H9 (cell line): ENCODE measurements around the gene LRG1. TPM values are rescaled to one million over a fixed set of nuclear protein-coding genes. Genes with fewer than 3 reads are reported as not detected.

Source experiments
- DNase-seq: peaks from one replicate; pipeline ENCODE4 v3.0.0-alpha.2; 2017
- H2AFZ ChIP-seq: one replicate; pipeline ENCODE4 v1.6.1; 2013; ENCODE audit warnings: mild to moderate bottlenecking, low read length, control low read depth, moderate library complexity
- H2AK5ac ChIP-seq: 2 replicates; pipeline ENCODE4 v1.6.1; 2013; ENCODE audit warnings: low read length, control low read depth, mixed read lengths; ENCODE audit not compliant: insufficient read length
- H2BK120ac ChIP-seq: one replicate; pipeline ENCODE4 v1.6.1; 2013; ENCODE audit warnings: low read depth, mild to moderate bottlenecking, low read length, control low read depth, inconsistent platforms; ENCODE audit not compliant: poor library complexity, severe bottlenecking
- H2BK12ac ChIP-seq: 2 replicates; pipeline ENCODE4 v1.6.1; 2013; ENCODE audit warnings: low read length, control low read depth, mixed read lengths, low read depth; ENCODE audit not compliant: insufficient read length
- H2BK15ac ChIP-seq: 2 replicates; pipeline ENCODE4 v1.6.1; 2013; ENCODE audit warnings: low read depth, low read length, control low read depth
- H2BK20ac ChIP-seq: one replicate; pipeline ENCODE4 v1.6.1; 2013; ENCODE audit warnings: low read depth, mild to moderate bottlenecking, low read length, control low read depth, inconsistent platforms; ENCODE audit not compliant: poor library complexity, severe bottlenecking
- H2BK5ac ChIP-seq: 2 replicates; pipeline ENCODE4 v1.6.1; 2013; ENCODE audit warnings: low read length, control low read depth, mixed read lengths; ENCODE audit not compliant: insufficient read length
- H3K14ac ChIP-seq: 2 replicates; pipeline ENCODE4 v1.6.1; 2013; ENCODE audit warnings: low read length, control low read depth; ENCODE audit not compliant: insufficient read depth
- H3K18ac ChIP-seq: 2 replicates; pipeline ENCODE4 v1.6.1; 2013; ENCODE audit warnings: low read depth, mild to moderate bottlenecking, mixed read lengths, low read length, control low read depth; ENCODE audit not compliant: insufficient read length
- H3K23ac ChIP-seq: 2 replicates; pipeline ENCODE4 v1.6.1; 2013; ENCODE audit warnings: low read length, control low read depth, mixed read lengths, low read depth; ENCODE audit not compliant: insufficient read length
- H3K23me2 ChIP-seq: 2 replicates; pipeline ENCODE4 v1.6.1; 2013; ENCODE audit warnings: low read depth, mild to moderate bottlenecking, mixed read lengths, low read length, control low read depth; ENCODE audit not compliant: insufficient read length, poor library complexity, severe bottlenecking
- H3K27ac ChIP-seq: 2 replicates; pipeline ENCODE4 v1.5.1; 2013; ENCODE audit warnings: low read length, control low read depth, mixed read lengths, low read depth; ENCODE audit not compliant: insufficient read length
- H3K27me3 ChIP-seq: 2 replicates; pipeline ENCODE4 v1.6.1; 2013; ENCODE audit warnings: low read length, control low read depth, inconsistent platforms; ENCODE audit not compliant: insufficient read depth
- H3K4ac ChIP-seq: 2 replicates; pipeline ENCODE4 v1.6.1; 2013; ENCODE audit warnings: low read depth, mild to moderate bottlenecking, control low read depth, inconsistent platforms, low read length, moderate library complexity
- H3K4me1 ChIP-seq: 2 replicates; pipeline ENCODE4 v1.6.1; 2013; ENCODE audit warnings: low read length, control low read depth, inconsistent platforms; ENCODE audit not compliant: insufficient read depth
- H3K4me2 ChIP-seq: 2 replicates; pipeline ENCODE4 v1.6.1; 2013; ENCODE audit warnings: low read length, control low read depth, mixed read lengths; ENCODE audit not compliant: insufficient read length, insufficient read depth
- H3K56ac ChIP-seq: 2 replicates; pipeline ENCODE4 v1.6.1; 2013; ENCODE audit warnings: low read depth, mild to moderate bottlenecking, mixed read lengths, low read length, control low read depth; ENCODE audit not compliant: insufficient read length
- H3K79me1 ChIP-seq: 2 replicates; pipeline ENCODE4 v1.6.1; 2013; ENCODE audit warnings: low read depth, mild to moderate bottlenecking, moderate library complexity, low read length, control low read depth, inconsistent platforms; ENCODE audit not compliant: insufficient read depth, poor library complexity, severe bottlenecking
- H3K79me2 ChIP-seq: 2 replicates; pipeline ENCODE4 v1.6.1; 2013; ENCODE audit warnings: low read length, control low read depth, inconsistent platforms; ENCODE audit not compliant: insufficient read depth
- H3K9ac ChIP-seq: 2 replicates; pipeline ENCODE4 v1.6.1; 2013; ENCODE audit warnings: low read length, control low read depth, mixed read lengths; ENCODE audit not compliant: insufficient read length; ENCODE audit errors: extremely low read depth
- H3K9me3 ChIP-seq: one replicate; pipeline ENCODE4 v1.6.1; 2013; ENCODE audit warnings: low read depth, low read length, inconsistent platforms; ENCODE audit not compliant: control insufficient read depth
- H3T11ph ChIP-seq: one replicate; pipeline ENCODE4 v1.6.1; 2013; ENCODE audit warnings: mild to moderate bottlenecking, low read length, control low read depth, inconsistent platforms
- H4K20me1 ChIP-seq: one replicate; pipeline ENCODE4 v1.6.1; 2013; ENCODE audit not compliant: control insufficient read depth, insufficient read length, insufficient read depth
- H4K5ac ChIP-seq: 2 replicates; pipeline ENCODE4 v1.6.1; 2013; ENCODE audit warnings: low read depth, mild to moderate bottlenecking, mixed read lengths, low read length, control low read depth; ENCODE audit not compliant: insufficient read length
- H4K8ac ChIP-seq: replicated peaks from 2 replicates; pipeline ENCODE4 v1.6.1; 2013; ENCODE audit warnings: low read length, control low read depth, mixed read lengths, low read depth; ENCODE audit not compliant: insufficient read length
- H4K91ac ChIP-seq: 2 replicates; pipeline ENCODE4 v1.6.1; 2013; ENCODE audit warnings: low read depth, mild to moderate bottlenecking, moderate library complexity, mixed read lengths, low read length, control low read depth; ENCODE audit not compliant: insufficient read length
- H3K27ac Mint-ChIP-seq, 3 experiments: 2 replicates in 2 of 3; 3 replicates in 1 of 3; pipeline ENCODE4 v1.8.0; 2020 to 2021; ENCODE audit warnings: mixed read lengths in 3 of 3, mild to moderate bottlenecking in 1 of 3, moderate library complexity in 1 of 3
- H3K27me3 Mint-ChIP-seq: 2 replicates; pipeline ENCODE4 v1.8.0; 2021; ENCODE audit warnings: low read depth, mild to moderate bottlenecking, moderate library complexity, mixed read lengths
- H3K36me3 Mint-ChIP-seq, 3 experiments: 2 replicates in 2 of 3; 3 replicates in 1 of 3; pipeline ENCODE4 v1.8.0; 2020 to 2021; ENCODE audit warnings: low read depth in 3 of 3, mixed read lengths in 3 of 3; ENCODE audit not compliant: insufficient read depth in 1 of 3
- H3K4me1 Mint-ChIP-seq, 2 experiments: 2 replicates each; pipeline ENCODE4 v1.8.0; 2020; ENCODE audit warnings: mixed read lengths in 2 of 2
- H3K4me3 Mint-ChIP-seq, 2 experiments: 2 replicates in 1 of 2; 3 replicates in 1 of 2; pipeline ENCODE4 v1.8.0; 2020 to 2021; ENCODE audit warnings: mild to moderate bottlenecking in 2 of 2, mixed read lengths in 2 of 2, moderate library complexity in 1 of 2
- H3K9me3 Mint-ChIP-seq, 2 experiments: 2 replicates in 1 of 2; 3 replicates in 1 of 2; pipeline ENCODE4 v1.8.0; 2020; ENCODE audit warnings: mild to moderate bottlenecking in 2 of 2, mixed read lengths in 2 of 2, moderate library complexity in 1 of 2
- CTCF ChIP-seq: fragments of 200-600 bp; sonication (generic); conservative IDR thresholded peaks from 3 replicates; pipeline ENCODE4 v1.8.0; 2021; ENCODE audit warnings: antibody characterized with exemption, mild to moderate bottlenecking
- WGBS: extraction: QIAGEN DNeasy Blood & Tissue Kit; methylation state at CpG from one replicate; pipeline ENCODE4 v1.1.7; 2013; ENCODE audit warnings: missing lambda C conversion rate, low lambda C conversion rate, mixed read lengths; ENCODE audit not compliant: insufficient read length; ENCODE audit errors: extremely low coverage; 5-methylcytosine and 5-hydroxymethylcytosine counted together
- total RNA-seq: library from RNA; stranded (reverse); gene quantifications from 2 replicates; pipeline ENCODE4 v1.2.1, GENCODE V29; 2021

Gene LRG1
- total RNA-seq, 1 experiment from 2014 or later, result 0.24 TPM

GRCh38 chr19:4503132-4503824 lies 36.6 kb downstream of the LRG1 start:
- Histone ChIP-seq H4K20me1 (no peaks in the 10 kb centered on the region), H3K9me3 (no peaks in the 10 kb centered on the region), H3K79me2 (no peaks in the 10 kb centered on the region), H3K23me2 (no peaks in the 10 kb centered on the region), H2AK5ac (no peak overlapping the region), H3K14ac (no peak overlapping the region), H2BK5ac (no peak overlapping the region), H2BK20ac (no peak overlapping the region), H2BK120ac (no peak overlapping the region), H3T11ph (no peak overlapping the region), H2BK15ac (no peak overlapping the region), H3K23ac (no peak overlapping the region), H4K91ac (no peak overlapping the region), H2AFZ (no peak overlapping the region), H3K4me2 (no peak overlapping the region), H3K9ac (no peak overlapping the region), H4K8ac (no peak overlapping the region), H2BK12ac (no peak overlapping the region), H3K27me3 (no peaks in the 10 kb centered on the region), H3K79me1 (no peaks in the 10 kb centered on the region), H3K4ac (no peak overlapping the region), H3K56ac (no peak overlapping the region), H3K4me1 (no peaks in the 10 kb centered on the region), H3K27ac (no peak overlapping the region), H4K5ac (no peak overlapping the region), H3K18ac (no peak overlapping the region)
- peaks cover 19% of the 10 kb centered on the region for H3K27me3 Mint-ChIP-seq
- no peak overlapping the region for H3K4me3 Mint-ChIP-seq
- TF ChIP-seq CTCF, result no peak
- H3K36me3 Mint-ChIP-seq, result peaks cover 20 to 61% (median 53%) of the 10 kb centered on the region in 3 experiments; a peak in 6 of 7 replicates
- no peaks in the 10 kb centered on the region for H3K9me3 Mint-ChIP-seq
- no peak overlapping the region for H3K27ac Mint-ChIP-seq
- no peaks in the 10 kb centered on the region for H3K4me1 Mint-ChIP-seq
- no peak for DNase-seq
- no CpG with 5 or more reads among the region's 25 CpGs for WGBS
